ENCODE results near the gene CRACR2B. TPM values are rescaled to one million over a fixed set of nuclear protein-coding genes. Genes with fewer than 3 reads are reported as not detected.

The CRACR2B gene
- total RNA-seq, 1 donor from 2014 or later = 2.6 TPM

GRCh38 chr11:864898-865297, 37.2 kb downstream of the CRACR2B start:
- Histone ChIP-seq H3K4me2 (ENCODE audit: low read length) (no peak overlapping the region), H3K4me3 (ENCODE audit: insufficient read depth, low read depth, low read length) (no peak overlapping the region), H3K9me3 (ENCODE audit: insufficient read depth, low read depth, low read length) (no peaks in the 10 kb centered on the region), H3K4me1 (ENCODE audit: insufficient read depth, low read length) (peaks cover 11% of the 10 kb centered on the region), H3K79me2 (ENCODE audit: insufficient read depth, low read length) (no peaks in the 10 kb centered on the region), H3K9ac (ENCODE audit: low read length) (no peak overlapping the region), H3K36me3 (ENCODE audit: insufficient read depth, low read length) (no peaks in the 10 kb centered on the region), H3K27me3 (ENCODE audit: insufficient read depth, low read length) (no peaks in the 10 kb centered on the region), H4K20me1 (ENCODE audit: insufficient read depth, low read length) (peaks cover 18% of the 10 kb centered on the region), H2AFZ (ENCODE audit: low read depth, low read length) (no peak overlapping the region), H3K27ac (ENCODE audit: low read depth, low read length) (no peak overlapping the region)
- Mint-ChIP-seq H3K36me3 (ENCODE audit: low read depth, unreplicated experiment) (peaks cover 2% of the 10 kb centered on the region), H3K4me1 (ENCODE audit: low read depth, unreplicated experiment) (peaks cover 2% of the 10 kb centered on the region), H3K27ac (ENCODE audit: unreplicated experiment) (peak overlapping the region; percentile 77), H3K9me3 (ENCODE audit: unreplicated experiment) (no peaks in the 10 kb centered on the region), H3K4me3 (ENCODE audit: unreplicated experiment) (no peak overlapping the region), H3K27me3 (ENCODE audit: low read depth, unreplicated experiment) (no peaks in the 10 kb centered on the region)
- TF ChIP-seq CTCF (IDR thresholded peaks at IDR 0.05; ENCODE audit: insufficient read depth, low read depth, low read length) = no peak
- TF ChIP-seq EZH2 (IDR thresholded peaks at IDR 0.05; ENCODE audit: insufficient read depth, low read length) = no peak
- FAIRE-seq (no peak), DNase-seq (ENCODE audit: low read depth) (no peak)

- Histone ChIP-seq H3K9me3 (ENCODE audit: insufficient read depth, low read depth, low read length) (no peaks in the 10 kb centered on the region), H3K27ac (ENCODE audit: low read depth, low read length) (no peak overlapping the region), H3K9ac (ENCODE audit: low read length) (no peak overlapping the region), H3K4me1 (ENCODE audit: insufficient read depth, low read length) (peaks cover 10% of the 10 kb centered on the region), H3K4me3 (ENCODE audit: insufficient read depth, low read depth, low read length) (no peak overlapping the region), H3K4me2 (ENCODE audit: low read length) (no peak overlapping the region), H4K20me1 (ENCODE audit: insufficient read depth, low read length) (peaks cover 15% of the 10 kb centered on the region), H3K27me3 (ENCODE audit: insufficient read depth, low read length) (no peaks in the 10 kb centered on the region), H3K36me3 (ENCODE audit: insufficient read depth, low read length) (no peaks in the 10 kb centered on the region), H3K79me2 (ENCODE audit: insufficient read depth, low read length) (no peaks in the 10 kb centered on the region), H2AFZ (ENCODE audit: low read depth, low read length) (no peak overlapping the region)
- H3K9me3 Mint-ChIP-seq (ENCODE audit: unreplicated experiment) = no peaks in the 10 kb centered on the region
- peaks cover 2% of the 10 kb centered on the region for H3K36me3 Mint-ChIP-seq (ENCODE audit: low read depth, unreplicated experiment)
- DNase-seq (ENCODE audit: low read depth) (no peak), FAIRE-seq (no peak)
- no peak overlapping the region for H3K27ac Mint-ChIP-seq (ENCODE audit: unreplicated experiment)
- no peak for TF ChIP-seq CTCF (IDR thresholded peaks at IDR 0.05; ENCODE audit: insufficient read depth, low read depth, low read length)
- TF ChIP-seq EZH2 (IDR thresholded peaks at IDR 0.05; ENCODE audit: insufficient read depth, low read length) = no peak
- H3K27me3 Mint-ChIP-seq (ENCODE audit: low read depth, unreplicated experiment) = no peaks in the 10 kb centered on the region
- no peaks in the 10 kb centered on the region for H3K4me1 Mint-ChIP-seq (ENCODE audit: low read depth, unreplicated experiment)
- H3K4me3 Mint-ChIP-seq (ENCODE audit: unreplicated experiment) = no peak overlapping the region
Measured at GRCh38 chr11:865462-866430, 38.0 kb downstream of the CRACR2B start.

GRCh38 chr11:866481-866880, 38.8 kb downstream of the CRACR2B start:
- no peaks in the 10 kb centered on the region for H3K9me3 ChIP-seq (ENCODE audit: insufficient read depth, low read depth, low read length)
- no peak overlapping the region for H3K9ac ChIP-seq (ENCODE audit: low read length)
- H2AFZ ChIP-seq (ENCODE audit: low read depth, low read length) = no peak overlapping the region
- no peaks in the 10 kb centered on the region for H3K27me3 ChIP-seq (ENCODE audit: insufficient read depth, low read length)
- no peak overlapping the region for H3K27ac ChIP-seq (ENCODE audit: low read depth, low read length)
- H3K4me3 ChIP-seq (ENCODE audit: insufficient read depth, low read depth, low read length) = no peak overlapping the region
- DNase-seq (ENCODE audit: low read depth) (no peak), FAIRE-seq (no peak)
- Mint-ChIP-seq H3K27ac (ENCODE audit: unreplicated experiment) (no peak overlapping the region), H3K4me3 (ENCODE audit: unreplicated experiment) (no peak overlapping the region), H3K9me3 (ENCODE audit: unreplicated experiment) (no peaks in the 10 kb centered on the region), H3K27me3 (ENCODE audit: low read depth, unreplicated experiment) (no peaks in the 10 kb centered on the region), H3K4me1 (ENCODE audit: low read depth, unreplicated experiment) (no peaks in the 10 kb centered on the region), H3K36me3 (ENCODE audit: low read depth, unreplicated experiment) (peaks cover 2% of the 10 kb centered on the region)
- H4K20me1 ChIP-seq (ENCODE audit: insufficient read depth, low read length) = peaks cover 15% of the 10 kb centered on the region
- H3K4me2 ChIP-seq (ENCODE audit: low read length) = no peak overlapping the region
- peaks cover 10% of the 10 kb centered on the region for H3K4me1 ChIP-seq (ENCODE audit: insufficient read depth, low read length)
- TF ChIP-seq CTCF (IDR thresholded peaks at IDR 0.05; ENCODE audit: insufficient read depth, low read depth, low read length) = no peak
- no peak for TF ChIP-seq EZH2 (IDR thresholded peaks at IDR 0.05; ENCODE audit: insufficient read depth, low read length)
- no peaks in the 10 kb centered on the region for H3K36me3 ChIP-seq (ENCODE audit: insufficient read depth, low read length)
- no peaks in the 10 kb centered on the region for H3K79me2 ChIP-seq (ENCODE audit: insufficient read depth, low read length)
